GM12865 (cell line): Measurements from ENCODE around the gene F13B.

Experiments
- DNase-seq: peaks from one replicate; pipeline ENCODE4 v3.0.0; 2010; ENCODE audit warnings: low read depth
- H3K4me3 ChIP-seq: 2 replicates; pipeline ENCODE4 v1.5.1; 2011; ENCODE audit warnings: mild to moderate bottlenecking, low read depth, low read length, control low read depth
- TF ChIP-seq, protein P1 (sequence below): IDR thresholded peaks from 2 replicates; pipeline ENCODE4 v1.5.1; 2011; ENCODE audit warnings: low read length, control low read depth, low read depth, inconsistent platforms; ENCODE audit not compliant: insufficient read depth; ENCODE audit errors: missing control alignments

Gene F13B, protein sequence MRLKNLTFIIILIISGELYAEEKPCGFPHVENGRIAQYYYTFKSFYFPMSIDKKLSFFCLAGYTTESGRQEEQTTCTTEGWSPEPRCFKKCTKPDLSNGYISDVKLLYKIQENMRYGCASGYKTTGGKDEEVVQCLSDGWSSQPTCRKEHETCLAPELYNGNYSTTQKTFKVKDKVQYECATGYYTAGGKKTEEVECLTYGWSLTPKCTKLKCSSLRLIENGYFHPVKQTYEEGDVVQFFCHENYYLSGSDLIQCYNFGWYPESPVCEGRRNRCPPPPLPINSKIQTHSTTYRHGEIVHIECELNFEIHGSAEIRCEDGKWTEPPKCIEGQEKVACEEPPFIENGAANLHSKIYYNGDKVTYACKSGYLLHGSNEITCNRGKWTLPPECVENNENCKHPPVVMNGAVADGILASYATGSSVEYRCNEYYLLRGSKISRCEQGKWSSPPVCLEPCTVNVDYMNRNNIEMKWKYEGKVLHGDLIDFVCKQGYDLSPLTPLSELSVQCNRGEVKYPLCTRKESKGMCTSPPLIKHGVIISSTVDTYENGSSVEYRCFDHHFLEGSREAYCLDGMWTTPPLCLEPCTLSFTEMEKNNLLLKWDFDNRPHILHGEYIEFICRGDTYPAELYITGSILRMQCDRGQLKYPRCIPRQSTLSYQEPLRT

GRCh38 chr1:197066719-197067456 is at the start of gene F13B:
Gene F13B, minus strand, starts transcription at chr1:197067260. Its CDS starts 37 bp downstream, at chr1:197067223.
- TF ChIP-seq, protein P1, sequence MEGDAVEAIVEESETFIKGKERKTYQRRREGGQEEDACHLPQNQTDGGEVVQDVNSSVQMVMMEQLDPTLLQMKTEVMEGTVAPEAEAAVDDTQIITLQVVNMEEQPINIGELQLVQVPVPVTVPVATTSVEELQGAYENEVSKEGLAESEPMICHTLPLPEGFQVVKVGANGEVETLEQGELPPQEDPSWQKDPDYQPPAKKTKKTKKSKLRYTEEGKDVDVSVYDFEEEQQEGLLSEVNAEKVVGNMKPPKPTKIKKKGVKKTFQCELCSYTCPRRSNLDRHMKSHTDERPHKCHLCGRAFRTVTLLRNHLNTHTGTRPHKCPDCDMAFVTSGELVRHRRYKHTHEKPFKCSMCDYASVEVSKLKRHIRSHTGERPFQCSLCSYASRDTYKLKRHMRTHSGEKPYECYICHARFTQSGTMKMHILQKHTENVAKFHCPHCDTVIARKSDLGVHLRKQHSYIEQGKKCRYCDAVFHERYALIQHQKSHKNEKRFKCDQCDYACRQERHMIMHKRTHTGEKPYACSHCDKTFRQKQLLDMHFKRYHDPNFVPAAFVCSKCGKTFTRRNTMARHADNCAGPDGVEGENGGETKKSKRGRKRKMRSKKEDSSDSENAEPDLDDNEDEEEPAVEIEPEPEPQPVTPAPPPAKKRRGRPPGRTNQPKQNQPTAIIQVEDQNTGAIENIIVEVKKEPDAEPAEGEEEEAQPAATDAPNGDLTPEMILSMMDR = no peak
- no peak for DNase-seq
- no peak within 1 kb of the TSS for H3K4me3 ChIP-seq

- DNase-seq = no peak
- H3K4me3 ChIP-seq = no peak overlapping the region
- TF ChIP-seq, protein P1 = no peak
These were observed 49.1 kb upstream of the F13B start for GRCh38 chr1:197116156-197116555.

GRCh38 chr1:197106869-197107268 is 39.8 kb upstream of the F13B start:
- TF ChIP-seq, protein P1 = no peak
- no peak overlapping the region for H3K4me3 ChIP-seq
- no peak for DNase-seq

GRCh38 chr1:197103300-197103699 is 36.2 kb upstream of the F13B start:
- H3K4me3 ChIP-seq = no peak overlapping the region
- TF ChIP-seq, protein P1 = no peak
- no peak for DNase-seq

DNA sequence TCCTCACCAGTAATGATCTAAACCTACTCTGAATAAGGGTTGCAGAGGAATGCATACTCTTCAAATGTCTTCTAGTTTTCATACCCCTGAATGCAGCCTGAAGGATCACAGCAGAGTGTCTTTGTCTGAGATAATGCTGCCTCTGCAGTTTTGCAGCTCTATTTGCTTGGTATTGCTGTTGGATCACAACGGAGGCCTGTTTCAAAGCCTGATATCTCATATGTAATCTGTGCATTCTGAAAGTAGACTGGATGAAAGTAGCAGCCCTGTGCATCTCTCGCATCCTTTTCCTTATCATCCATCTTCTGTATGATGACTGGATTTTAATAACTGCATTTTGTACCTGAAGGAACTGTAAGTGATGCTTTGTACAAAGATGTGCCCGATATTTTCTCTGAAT is 34.9 kb upstream of the F13B start:
- TF ChIP-seq, protein P1 = no peak
- no peak for DNase-seq

GRCh38 chr1:197100677-197101076 is 33.6 kb upstream of the F13B start:
- no peak for DNase-seq
- H3K4me3 ChIP-seq = no peak overlapping the region
- TF ChIP-seq, protein P1 = no peak

More for the DNA sequence above, 34.9 kb upstream of the F13B start:
- no peak overlapping the region for H3K4me3 ChIP-seq
